ENCODE measurements around the gene FANK1.

Gene FANK1

GRCh38 chr10:126009650-126010049, 113.3 kb downstream of the FANK1 start:
- H3K4me3 ChIP-seq (ENCODE audit: low read depth, low read length), result no peak overlapping the region
- DNase-seq (ENCODE audit: low read depth), result no peak
- no peak for TF ChIP-seq CTCF (IDR thresholded peaks at IDR 0.05; ENCODE audit: control insufficient read depth, extremely low read depth, insufficient read depth)

- DNase-seq (ENCODE audit: low read depth), result no peak
- H3K4me3 ChIP-seq (ENCODE audit: low read depth, low read length), result no peak overlapping the region
- no peak for TF ChIP-seq CTCF (IDR thresholded peaks at IDR 0.05; ENCODE audit: control insufficient read depth, extremely low read depth, insufficient read depth)
Observed at GRCh38 chr10:126011995-126012394, 115.6 kb downstream of the FANK1 start.

- no peak overlapping the region for H3K4me3 ChIP-seq (ENCODE audit: low read depth, low read length)
- DNase-seq (ENCODE audit: low read depth), result no peak
- no peak for TF ChIP-seq CTCF (IDR thresholded peaks at IDR 0.05; ENCODE audit: control insufficient read depth, extremely low read depth, insufficient read depth)
Observed at GRCh38 chr10:126012485-126012884, 116.1 kb downstream of the FANK1 start.

GRCh38 chr10:126013489-126014281, 117.3 kb downstream of the FANK1 start:
- H3K4me3 ChIP-seq (ENCODE audit: low read depth, low read length), result no peak overlapping the region
- no peak for TF ChIP-seq CTCF (IDR thresholded peaks at IDR 0.05; ENCODE audit: control insufficient read depth, extremely low read depth, insufficient read depth)
- DNase-seq (ENCODE audit: low read depth), result no peak

GRCh38 chr10:126014309-126014708, 117.9 kb downstream of the FANK1 start:
- no peak for TF ChIP-seq CTCF (IDR thresholded peaks at IDR 0.05; ENCODE audit: control insufficient read depth, extremely low read depth, insufficient read depth)
- no peak overlapping the region for H3K4me3 ChIP-seq (ENCODE audit: low read depth, low read length)
- no peak for DNase-seq (ENCODE audit: low read depth)

GRCh38 chr10:126015413-126015812, 119.0 kb downstream of the FANK1 start:
- no peak overlapping the region for H3K4me3 ChIP-seq (ENCODE audit: low read depth, low read length)
- no peak for TF ChIP-seq CTCF (IDR thresholded peaks at IDR 0.05; ENCODE audit: control insufficient read depth, extremely low read depth, insufficient read depth)
- DNase-seq (ENCODE audit: low read depth), result no peak
